GM12892 (cell line): Measurements from ENCODE around the gene MICAL2.

Experiments used
- DNase-seq: peaks from one replicate; pipeline ENCODE4 v3.0.0; 2011; ENCODE audit not compliant: insufficient read length
- FAIRE-seq: peaks from 2 replicates; lab custom pipeline; 2011; peaks lifted over from hg19 to GRCh38; lab: Jason Lieb, UNC
- POLR2A ChIP-seq: IDR thresholded peaks from 2 replicates; pipeline ENCODE4 v1.6.1; 2011; ENCODE audit warnings: low read depth, low read length, control low read depth
- POLR2AphosphoS5 ChIP-seq: IDR thresholded peaks from 2 replicates; pipeline ENCODE4 v1.6.1; 2011; ENCODE audit warnings: low read depth, low read length, control low read depth
- TAF1 ChIP-seq: IDR thresholded peaks from 2 replicates; pipeline ENCODE4 v1.6.1; 2011; ENCODE audit warnings: low read depth, mild to moderate bottlenecking, control low read depth, low read length, borderline replicate concordance

The MICAL2 gene

GRCh38 chr11:12293486-12293885, 183.1 kb downstream of the MICAL2 start:
- FAIRE-seq (no peak), DNase-seq (no peak)
- TF ChIP-seq POLR2AphosphoS5 (no peak), POLR2A (no peak), TAF1 (no peak)

- FAIRE-seq (no peak), DNase-seq (no peak)
- TF ChIP-seq POLR2AphosphoS5 (no peak), POLR2A (no peak), TAF1 (no peak)
Observed at GRCh38 chr11:12294613-12295012, 184.2 kb downstream of the MICAL2 start.

- FAIRE-seq (no peak), DNase-seq (no peak)
- TF ChIP-seq TAF1 (no peak), POLR2A (no peak), POLR2AphosphoS5 (no peak)
Observed at GRCh38 chr11:12295943-12296342, 185.6 kb downstream of the MICAL2 start.

- TF ChIP-seq POLR2AphosphoS5 (no peak), POLR2A (no peak), TAF1 (no peak)
- FAIRE-seq (no peak), DNase-seq (no peak)
Observed at GRCh38 chr11:12298610-12299009, 188.2 kb downstream of the MICAL2 start.

- no peak for DNase-seq
- TF ChIP-seq POLR2AphosphoS5 (no peak), POLR2A (no peak), TAF1 (no peak)
- FAIRE-seq = no peak
Observed at GRCh38 chr11:12301379-12301778, 191.0 kb downstream of the MICAL2 start.

- TF ChIP-seq TAF1 = no peak
- TF ChIP-seq POLR2AphosphoS5 = no peak
- TF ChIP-seq POLR2A = no peak
- FAIRE-seq = no peak
- no peak for DNase-seq
Observed at GRCh38 chr11:12303421-12304149, 193.2 kb downstream of the MICAL2 start.

GRCh38 chr11:12306830-12307229, 196.4 kb downstream of the MICAL2 start:
- no peak for TF ChIP-seq POLR2AphosphoS5
- TF ChIP-seq POLR2A = no peak
- TF ChIP-seq TAF1 = no peak
- FAIRE-seq (no peak), DNase-seq (no peak)

- TF ChIP-seq TAF1 (no peak), POLR2AphosphoS5 (no peak), POLR2A (no peak)
Observed at GRCh38 chr11:12312132-12312531, 201.7 kb downstream of the MICAL2 start.

More at GRCh38 chr11:12312132-12312531, 201.7 kb downstream of the MICAL2 start:
- no peak for DNase-seq
- no peak for FAIRE-seq
